ENCODE measurements around the gene SVOP.
"Not testable (repeated sequence)": the region's sequence is repeated elsewhere in the genome, so short reads cannot be mapped to it uniquely, and the experiment has no call there.

The SVOP gene

DNA sequence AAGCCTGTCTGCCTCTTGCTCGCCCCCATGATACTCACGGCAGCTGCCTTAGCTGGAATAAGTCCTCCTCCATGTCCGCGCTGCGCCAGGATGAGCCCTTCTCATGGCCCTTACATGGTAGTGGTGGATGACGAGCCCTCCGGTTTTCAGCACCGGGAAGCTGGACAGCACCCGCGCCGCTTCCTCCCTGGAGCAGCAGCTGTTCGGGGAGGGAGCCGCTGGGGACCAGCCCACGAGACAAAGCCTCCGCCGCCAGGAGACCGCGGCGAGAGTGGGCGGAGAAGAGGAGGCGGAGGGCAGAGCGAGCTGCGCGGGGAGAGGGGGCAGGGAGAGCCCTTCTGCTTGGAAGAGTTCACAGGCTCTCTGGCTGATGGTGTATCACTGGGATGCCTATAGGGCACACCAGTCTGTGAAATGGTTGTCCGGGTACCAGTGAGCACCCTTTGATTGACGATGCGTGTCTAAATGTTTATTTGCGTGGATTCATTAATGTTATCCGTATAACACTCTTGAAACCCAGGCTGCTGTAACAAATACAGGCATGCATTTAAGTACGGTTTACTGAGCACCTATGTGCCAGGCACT, at the start of gene SVOP:
Gene SVOP, minus strand, starts transcription at position 273 of the 585 bp plus-strand sequence. Its CDS starts 200 bp downstream, at position 73.
- no peak for DNase-seq (ENCODE audit: low read depth)

GRCh38 chr12:109069307-109070271, 48.7 kb upstream of the SVOP start:
- no peak for DNase-seq (ENCODE audit: low read depth)

GRCh38 chr12:109065853-109066193, 45.0 kb upstream of the SVOP start:
- DNase-seq (ENCODE audit: low read depth) = no peak

- DNase-seq (ENCODE audit: low read depth) = no peak
These were observed 44.4 kb upstream of the SVOP start for GRCh38 chr12:109065154-109065852.

DNA sequence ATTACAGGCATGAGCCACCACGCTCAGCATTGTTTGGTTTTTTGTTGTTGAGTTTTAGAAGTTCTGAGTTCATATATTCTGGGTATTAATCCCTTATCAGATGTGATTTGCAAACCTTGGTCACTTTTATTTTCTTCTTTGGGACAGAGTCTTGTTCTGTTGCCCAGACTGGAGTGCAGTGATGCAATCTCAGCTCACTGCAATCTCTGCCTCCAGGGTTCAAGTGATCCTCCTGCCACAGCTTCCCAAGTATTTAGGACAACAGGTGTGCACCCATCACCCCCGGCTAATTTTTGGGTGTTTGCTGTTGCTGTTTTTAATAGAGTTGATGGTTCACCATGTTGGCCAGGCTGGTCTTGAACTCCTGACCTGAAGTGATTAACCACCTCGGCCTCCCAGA, 43.3 kb upstream of the SVOP start:
- DNase-seq (ENCODE audit: low read depth) = no peak

GRCh38 chr12:109058773-109059172, 37.9 kb upstream of the SVOP start:
- no peak for DNase-seq (ENCODE audit: low read depth)

DNA sequence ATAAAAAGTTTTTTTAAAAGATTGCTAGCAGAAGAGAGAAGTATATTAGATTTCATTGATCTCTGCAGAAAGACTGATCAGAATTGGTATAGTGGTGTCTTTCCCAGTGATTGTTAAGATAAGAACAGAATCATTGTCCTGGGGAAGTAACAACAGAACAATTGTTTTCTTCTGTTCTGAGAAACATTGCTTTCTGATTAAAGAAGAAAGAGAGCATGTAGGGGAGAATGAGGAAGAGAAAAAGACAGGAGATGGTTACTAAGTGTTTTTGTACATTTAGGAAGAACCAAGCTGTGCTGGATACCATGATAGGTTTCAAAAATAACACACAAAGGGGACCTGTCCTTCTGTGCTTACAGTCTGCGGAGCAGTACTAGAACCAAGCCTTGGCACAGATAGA, 36.5 kb upstream of the SVOP start:
- DNase-seq (ENCODE audit: low read depth) = no peak

DNA sequence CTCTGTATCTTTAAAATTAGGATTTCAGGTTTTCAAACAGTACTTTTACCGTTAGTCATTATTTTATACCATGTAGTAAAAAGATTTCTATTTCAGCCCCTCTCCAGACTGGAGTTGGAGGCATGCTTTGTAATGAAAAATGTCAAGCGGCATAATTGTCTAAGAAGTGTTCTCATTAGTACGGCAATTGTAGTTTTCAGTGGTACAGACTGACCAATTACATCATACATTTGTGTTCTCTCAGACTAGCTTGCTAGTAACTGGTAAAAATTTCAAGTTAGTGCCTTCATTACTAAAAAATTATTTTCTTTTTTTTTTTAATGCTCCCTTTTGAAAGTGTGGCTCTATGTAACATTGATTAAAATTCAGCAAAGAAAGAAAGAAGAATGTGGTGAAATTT, 36.0 kb upstream of the SVOP start:
- no peak for DNase-seq (ENCODE audit: low read depth)

- no peak for DNase-seq (ENCODE audit: low read depth)
These were observed 33.7 kb upstream of the SVOP start for GRCh38 chr12:109054520-109054919.

DNA sequence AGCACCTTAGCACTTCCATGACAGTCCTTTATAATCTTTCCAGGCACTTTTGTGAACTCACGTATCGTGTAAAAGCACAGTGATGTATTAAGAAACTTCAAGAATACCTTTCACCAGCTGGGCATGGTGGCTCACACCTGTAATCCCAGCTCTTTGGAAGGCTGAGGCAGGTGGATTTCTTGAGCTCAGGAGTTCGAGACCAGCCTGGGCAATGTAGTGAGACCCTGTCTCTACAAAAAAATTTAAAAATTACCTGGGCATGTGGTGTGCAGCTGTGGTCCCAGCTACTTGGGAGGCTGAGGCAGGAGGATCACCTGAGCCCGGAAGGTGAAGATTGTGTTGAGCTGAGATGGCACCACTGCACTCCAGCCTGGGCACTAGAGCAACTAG, 33.3 kb upstream of the SVOP start:
- not testable (repeated sequence) for DNase-seq (ENCODE audit: low read depth)

- DNase-seq (ENCODE audit: low read depth) = no peak
These were observed 32.7 kb upstream of the SVOP start for GRCh38 chr12:109053382-109054123.

GRCh38 chr12:109052414-109053323, 31.8 kb upstream of the SVOP start, which contains the start of gene USP30:
Gene USP30, plus strand, starts transcription at chr12:109052576. Its CDS starts 103 bp downstream, at chr12:109052679.
- DNase-seq (ENCODE audit: low read depth) = peak; percentile 69

DNA sequence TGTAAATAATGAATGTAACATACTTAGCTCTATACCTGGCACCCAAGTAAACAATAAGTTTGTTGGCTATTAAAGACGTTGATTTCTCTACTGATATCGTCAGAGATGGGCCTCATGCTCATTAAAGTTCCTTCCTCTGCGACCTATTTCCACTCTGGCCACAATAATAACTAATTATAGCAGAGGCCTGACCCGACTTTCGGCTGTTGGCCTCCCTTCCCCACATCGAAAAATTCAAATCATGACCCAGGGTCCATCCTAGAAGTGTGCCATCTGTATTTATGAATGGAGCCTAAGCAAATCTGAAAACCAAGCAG, 31.2 kb upstream of the SVOP start:
- no peak for DNase-seq (ENCODE audit: low read depth)

GRCh38 chr12:109049794-109050193, 28.9 kb upstream of the SVOP start:
- not testable (repeated sequence) for DNase-seq (ENCODE audit: low read depth)

GRCh38 chr12:109048706-109049105, 27.8 kb upstream of the SVOP start:
- not testable (repeated sequence) for DNase-seq (ENCODE audit: low read depth)

DNA sequence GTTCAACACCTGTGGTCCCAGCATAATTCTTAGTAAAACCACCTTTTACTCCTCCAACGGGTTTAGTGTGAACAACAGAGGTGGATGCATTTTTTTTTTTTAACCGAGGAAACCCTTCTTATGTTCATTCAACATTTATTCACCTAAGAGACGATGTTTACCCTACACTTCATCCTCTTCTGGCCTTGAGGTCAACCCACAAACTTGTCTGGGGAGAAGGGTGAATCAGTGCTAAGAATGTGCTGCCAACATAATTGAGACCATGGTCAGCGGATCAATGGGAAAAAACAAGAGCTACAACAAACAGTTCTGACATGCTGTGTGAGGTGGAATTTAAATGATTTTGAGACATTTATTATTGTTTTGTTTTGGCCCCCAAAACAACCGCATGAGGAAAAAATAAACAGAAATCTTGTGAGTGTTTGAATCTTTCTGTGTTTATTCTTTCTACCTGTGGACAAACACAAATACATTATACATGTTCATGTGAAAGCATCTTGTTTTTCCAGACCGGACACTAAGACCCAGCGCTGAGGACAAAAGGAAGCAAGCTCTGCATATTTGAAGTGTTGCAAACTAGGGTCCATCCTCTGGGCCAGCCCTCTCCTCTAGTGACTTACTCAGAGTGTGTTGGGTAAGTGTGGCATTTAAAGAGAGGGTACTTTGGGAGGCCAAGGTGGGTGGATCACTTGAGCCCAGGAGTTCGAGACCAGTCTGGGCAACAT, 26.4 kb upstream of the SVOP start:
- DNase-seq (ENCODE audit: low read depth) = no peak

DNA sequence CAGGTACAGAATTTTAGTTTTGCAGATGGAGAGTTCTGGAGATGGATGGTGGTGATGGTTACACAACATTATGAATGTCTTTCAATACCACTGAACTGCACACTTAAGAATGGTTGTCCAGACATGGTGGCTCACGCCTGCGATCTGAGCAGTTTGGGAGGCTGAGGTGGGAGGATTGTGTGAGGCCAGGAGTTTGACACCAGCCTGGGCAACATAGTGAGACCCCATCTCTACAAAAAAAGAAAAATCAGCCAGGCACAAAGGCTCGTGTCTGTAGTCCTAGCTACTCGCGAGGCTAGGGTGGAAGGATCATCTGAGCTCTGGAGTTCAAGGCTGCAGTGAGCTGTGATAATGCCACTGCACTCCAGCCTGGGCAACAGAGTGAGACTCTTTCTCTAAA, 23.4 kb upstream of the SVOP start:
- DNase-seq (ENCODE audit: low read depth) = no peak

- DNase-seq (ENCODE audit: low read depth) = no peak
These were observed 16.1 kb upstream of the SVOP start for GRCh38 chr12:109036975-109037374.

GRCh38 chr12:109033239-109034196, 12.7 kb upstream of the SVOP start:
- no peak for DNase-seq (ENCODE audit: low read depth)

All from T-helper 22 cell (primary cell).